H1 (cell line): Measurements from ENCODE around the gene UMODL1. TPM values are rescaled to one million over a fixed set of nuclear protein-coding genes. Genes with fewer than 3 reads are reported as not detected.

Source experiments
- CTCF ChIA-PET: fragments of 300-600 bp; sonication (Branson Sonifier 250); formaldehyde crosslinking; loops from one replicate; lab custom pipeline; 2021; ENCODE audit not compliant: partially characterized antibody; lab: Charles Lee
- POLR2A ChIA-PET: fragments of 300-600 bp; sonication (Branson Sonifier 250); formaldehyde crosslinking; loops from one replicate; lab custom pipeline; 2021; ENCODE audit warnings: inconsistent platforms; ENCODE audit not compliant: partially characterized antibody; lab: Charles Lee
- DNase-seq, 2 experiments: peaks; one replicate each; pipeline versions ENCODE4 v3.0.0 to v3.0.0-alpha.2; 2010 to 2022; ENCODE audit warnings: low spot score in 2 of 2, low read depth in 1 of 2, mixed read lengths in 1 of 2
- FAIRE-seq: peaks from 2 replicates; lab custom pipeline; 2011; peaks lifted over from hg19 to GRCh38; lab: Jason Lieb, UNC
- H2AFZ ChIP-seq: 2 replicates; pipeline ENCODE4 v1.8.1; 2012; ENCODE audit warnings: low read length, inconsistent platforms
- H2AK5ac ChIP-seq: 2 replicates; pipeline ENCODE4 v1.6.1; 2013; ENCODE audit warnings: low read depth, low read length
- H2BK120ac ChIP-seq: replicated peaks from 2 replicates; pipeline ENCODE3; 2013; ENCODE audit warnings: low read depth, low read length, inconsistent platforms
- H2BK12ac ChIP-seq: 2 replicates; pipeline ENCODE4 v1.6.1; 2013; ENCODE audit warnings: low read depth, low read length
- H2BK15ac ChIP-seq: 2 replicates; pipeline ENCODE4 v1.6.1; 2013; ENCODE audit warnings: low read length
- H2BK20ac ChIP-seq: 2 replicates; pipeline ENCODE4 v1.6.1; 2013; ENCODE audit warnings: low read length
- H2BK5ac ChIP-seq: 2 replicates; pipeline ENCODE4 v1.6.1; 2013; ENCODE audit warnings: low read depth, low read length
- H3K14ac ChIP-seq: 2 replicates; pipeline ENCODE4 v1.6.1; 2013; ENCODE audit warnings: inconsistent platforms; ENCODE audit not compliant: insufficient read length
- H3K18ac ChIP-seq: 2 replicates; pipeline ENCODE4 v1.6.1; 2013; ENCODE audit warnings: low read length; ENCODE audit errors: extremely low read depth
- H3K23ac ChIP-seq: 2 replicates; pipeline ENCODE4 v1.6.1; 2013; ENCODE audit warnings: inconsistent platforms; ENCODE audit not compliant: insufficient read length
- H3K23me2 ChIP-seq: 2 replicates; pipeline ENCODE4 v1.6.1; 2013; ENCODE audit warnings: low read depth, low read length
- H3K27ac ChIP-seq: 2 replicates; pipeline ENCODE4 v1.6.1; 2011; ENCODE audit warnings: low read depth, low read length, inconsistent platforms
- H3K27me3 ChIP-seq, 4 experiments: replicated peaks in 1 of 4; 1 replicate in 1 of 4; 2 replicates in 3 of 4; pipeline versions ENCODE4 v1.6.1 to v1.8.1; 2011 to 2013; ENCODE audit warnings: low read length in 3 of 4, mild to moderate bottlenecking in 3 of 4, inconsistent platforms in 2 of 4, mixed read lengths in 2 of 4, moderate library complexity in 1 of 4; ENCODE audit not compliant: control insufficient read depth in 3 of 4, insufficient read depth in 3 of 4; ENCODE audit errors: extremely low read depth in 1 of 4
- H3K36me3 ChIP-seq, 4 experiments: 2 replicates each; pipeline versions ENCODE4 v1.6.1 to v1.8.1; 2011 to 2013; ENCODE audit warnings: mild to moderate bottlenecking in 4 of 4, low read length in 3 of 4, moderate library complexity in 2 of 4, control low read depth in 1 of 4, inconsistent platforms in 1 of 4; ENCODE audit not compliant: insufficient read depth in 4 of 4, control insufficient read depth in 2 of 4
- H3K4ac ChIP-seq: replicated peaks from 2 replicates; pipeline ENCODE3; 2013; ENCODE audit warnings: low read length, low read depth, mixed read lengths, inconsistent platforms; ENCODE audit not compliant: insufficient read length
- H3K4me1 ChIP-seq, 4 experiments: replicated peaks in 1 of 4; 1 replicate in 1 of 4; 2 replicates in 3 of 4; pipeline versions ENCODE4 v1.6.1 to v1.8.1; 2011 to 2013; ENCODE audit warnings: low read length in 3 of 4, inconsistent platforms in 2 of 4, mixed read lengths in 1 of 4; ENCODE audit not compliant: insufficient read depth in 4 of 4, control insufficient read depth in 3 of 4
- H3K4me2 ChIP-seq, 2 experiments: 2 replicates each; pipeline versions ENCODE4 v1.6.1 to v1.8.1; 2011 to 2013; ENCODE audit warnings: low read depth in 2 of 2, low read length in 2 of 2, control low read depth in 1 of 2, inconsistent platforms in 1 of 2, mild to moderate bottlenecking in 1 of 2; ENCODE audit not compliant: insufficient read depth in 1 of 2
- H3K4me3 ChIP-seq, 4 experiments: fragments of 200-600, 300-600 bp in 1 of 4; sonication (generic), shearing (Covaris generic), sonication (Bioruptor Twin) in 1 of 4; 2 replicates each; pipeline versions ENCODE4 v1.5.1 to v1.8.1; 2011 to 2016; ENCODE audit warnings: low read length in 4 of 4, low read depth in 3 of 4, control low read depth in 2 of 4, inconsistent platforms in 2 of 4, mild to moderate bottlenecking in 2 of 4, mixed read lengths in 1 of 4, moderate library complexity in 1 of 4; ENCODE audit not compliant: insufficient read depth in 2 of 4; ENCODE audit errors: extremely low read depth in 1 of 4
- H3K56ac ChIP-seq: replicated peaks from 2 replicates; pipeline ENCODE3; 2013; ENCODE audit warnings: low read depth, mild to moderate bottlenecking, mixed read lengths, low read length, inconsistent platforms; ENCODE audit not compliant: insufficient read length
- H3K79me1 ChIP-seq: 2 replicates; pipeline ENCODE4 v1.6.1; 2013; ENCODE audit warnings: low read depth, low read length, control low read depth
- H3K79me2 ChIP-seq, 2 experiments: 2 replicates each; pipeline versions ENCODE4 v1.6.1 to v1.8.1; 2012 to 2013; ENCODE audit warnings: low read length in 2 of 2, mild to moderate bottlenecking in 2 of 2, inconsistent platforms in 1 of 2; ENCODE audit not compliant: insufficient read depth in 2 of 2, control insufficient read depth in 1 of 2
- H3K9ac ChIP-seq, 4 experiments: replicated peaks in 1 of 4; 1 replicate in 1 of 4; 2 replicates in 3 of 4; pipeline versions ENCODE4 v1.6.1 to v1.8.1; 2011 to 2013; ENCODE audit warnings: low read depth in 3 of 4, low read length in 3 of 4, control low read depth in 2 of 4, mild to moderate bottlenecking in 2 of 4, moderate library complexity in 2 of 4, inconsistent platforms in 1 of 4; ENCODE audit errors: extremely low read depth in 1 of 4
- H3K9me3 ChIP-seq, 2 experiments: 2 replicates each; pipeline versions ENCODE4 v1.6.1 to v1.8.1; 2012 to 2013; ENCODE audit warnings: mild to moderate bottlenecking in 2 of 2, moderate library complexity in 2 of 2, control low read depth in 1 of 2, inconsistent platforms in 1 of 2, low read depth in 1 of 2, low read length in 1 of 2, mixed read lengths in 1 of 2; ENCODE audit not compliant: insufficient read depth in 2 of 2
- H4K20me1 ChIP-seq, 2 experiments: replicated peaks in 1 of 2; 2 replicates each; pipeline versions ENCODE3 to v1.8.1; 2011 to 2013; ENCODE audit warnings: inconsistent platforms in 2 of 2, low read length in 2 of 2, mild to moderate bottlenecking in 1 of 2; ENCODE audit not compliant: insufficient read depth in 2 of 2, control insufficient read depth in 1 of 2
- H4K5ac ChIP-seq: 2 replicates; pipeline ENCODE4 v1.6.1; 2013; ENCODE audit warnings: low read length, low read depth, mixed read lengths, inconsistent platforms; ENCODE audit not compliant: insufficient read length
- H4K8ac ChIP-seq: 2 replicates; pipeline ENCODE4 v1.8.0; 2013; ENCODE audit warnings: mild to moderate bottlenecking, moderate library complexity, low read length, inconsistent platforms; ENCODE audit not compliant: insufficient read depth; ENCODE audit errors: extremely low read depth
- H4K91ac ChIP-seq: replicated peaks from 2 replicates; pipeline ENCODE3; 2013; ENCODE audit warnings: low read length, mixed read lengths, inconsistent platforms; ENCODE audit not compliant: insufficient read length
- BACH1 ChIP-seq: IDR thresholded peaks from 2 replicates; pipeline ENCODE4 v1.6.1; 2012; ENCODE audit warnings: low read length, improper control_type of control experiment
- CBX5 ChIP-seq: fragments of 300-800, 300-1000 bp; sonication (generic); IDR thresholded peaks from 2 replicates; pipeline ENCODE4 v1.7.1; 2016; ENCODE audit warnings: antibody characterized with exemption, low read length, low read depth
- EGR1 ChIP-seq: IDR thresholded peaks from 2 replicates; pipeline ENCODE4 v1.6.1; 2011; ENCODE audit warnings: low read depth, low read length, borderline replicate concordance
- EZH2 ChIP-seq: fragments of 200-600 bp; sonication (generic); IDR thresholded peaks from 2 replicates; pipeline ENCODE4 v1.7.1; 2012; ENCODE audit warnings: low read depth, mild to moderate bottlenecking, moderate library complexity, low read length, inconsistent platforms; ENCODE audit not compliant: severe bottlenecking
- GABPA ChIP-seq: IDR thresholded peaks from 2 replicates; pipeline ENCODE4 v1.6.1; 2011; ENCODE audit warnings: mild to moderate bottlenecking, low read length, moderate library complexity, borderline replicate concordance; ENCODE audit not compliant: insufficient read depth
- JUND ChIP-seq: IDR thresholded peaks from 2 replicates; pipeline ENCODE4 v1.6.1; 2011; ENCODE audit warnings: mild to moderate bottlenecking, improper control_type of control experiment, low read length
- POU5F1 ChIP-seq: IDR thresholded peaks from 2 replicates; pipeline ENCODE4 v1.6.1; 2011; ENCODE audit warnings: low read depth, mild to moderate bottlenecking, low read length, moderate library complexity
- RAD21 ChIP-seq, 2 experiments: IDR thresholded peaks in 1 of 2; conservative IDR thresholded peaks in 1 of 2; 2 replicates each; pipeline ENCODE4 v1.6.1; 2011; ENCODE audit warnings: low read depth in 2 of 2, low read length in 2 of 2, improper control_type of control experiment in 1 of 2, inconsistent platforms in 1 of 2, mild to moderate bottlenecking in 1 of 2, moderate library complexity in 1 of 2
- RXRA ChIP-seq: IDR thresholded peaks from 2 replicates; pipeline ENCODE4 v1.6.1; 2011; ENCODE audit warnings: low read depth, mild to moderate bottlenecking, low read length, moderate library complexity; ENCODE audit not compliant: insufficient read depth
- SIN3A ChIP-seq, 2 experiments: IDR thresholded peaks in 1 of 2; conservative IDR thresholded peaks in 1 of 2; 2 replicates each; pipeline ENCODE4 v1.6.1; 2011 to 2012; ENCODE audit warnings: low read length in 2 of 2, improper control_type of control experiment in 1 of 2, low read depth in 1 of 2, mild to moderate bottlenecking in 1 of 2
- SUZ12 ChIP-seq: fragments of 200-600 bp; sonication (generic); IDR thresholded peaks from 2 replicates; pipeline ENCODE4 v1.6.1; 2012; ENCODE audit warnings: mild to moderate bottlenecking, inconsistent platforms, low read length, moderate library complexity, mixed read lengths
- whole genome bisulfite sequencing, 2 experiments: shearing (Covaris generic) in 1 of 2; methylation state at CpG; one replicate each; pipeline versions ENCODE4 v1.1.6 to v1.1.7; 2013 to 2015; ENCODE audit warnings: low lambda C conversion rate in 2 of 2, mixed read lengths in 2 of 2, inconsistent platforms in 1 of 2, low coverage in 1 of 2, missing lambda C conversion rate in 1 of 2; ENCODE audit not compliant: insufficient replicate concordance in 2 of 2, insufficient coverage in 1 of 2, insufficient read length in 1 of 2; ENCODE audit errors: extremely low coverage in 1 of 2, missing lambda C conversion rate in 1 of 2; 5-methylcytosine and 5-hydroxymethylcytosine counted together
- polyA plus RNA-seq, 7 experiments: library from polyadenylated mRNA; depleted of rRNA in 3 of 7; stranded (reverse) in 5 of 7; unstranded in 2 of 7; fragments of >200 nt in 5 of 7; fragments of 200-250 nt in 2 of 7; gene quantifications; 1 replicate in 5 of 7; 2 replicates in 1 of 7; 4 replicates in 1 of 7; pipeline versions ENCODE4 v1.2.1 to v1.2.3, GENCODE V29; 2011 to 2013; ENCODE audit warnings: missing spikeins in 2 of 7, mixed read lengths in 2 of 7
- total RNA-seq: library from RNA; stranded (reverse); fragmentation: NEBNext Ultra II Directional; extraction: Animal tissue kit (Norgen Biotek cat#: 25700); gene quantifications from 2 replicates; pipeline ENCODE4 v1.2.1, GENCODE V29; 2021

UMODL1 gene
- total and polyA plus RNA-seq, 2 of the 8 experiments (the other 6 are each of a cell fraction or from before 2014, with no cell fraction given): not detected

DNA sequence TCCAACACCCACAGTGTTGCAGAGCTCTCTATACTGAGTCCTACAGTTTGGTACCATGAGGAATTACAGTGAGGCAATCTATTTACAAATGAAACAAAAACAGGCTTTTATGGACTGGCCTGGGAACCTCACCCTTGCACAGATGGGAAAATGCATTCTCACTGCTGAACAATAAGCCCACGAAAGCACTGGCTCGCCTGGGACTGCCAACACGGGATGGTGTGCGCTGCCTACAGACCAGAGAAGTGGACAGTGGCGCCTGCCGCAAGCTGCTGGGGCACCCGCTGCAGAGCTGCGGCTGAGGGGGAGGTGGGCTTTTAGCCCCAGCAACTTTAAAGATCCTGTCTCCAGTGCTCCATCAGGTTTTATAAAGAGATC is 119.4 kb downstream of the UMODL1 start:
- Histone ChIP-seq H3K23me2 (no peaks in the 10 kb centered on the region), H3K9me3 (no peaks in the 10 kb centered on the region), H3K9ac (no peak overlapping the region), H2BK20ac (no peak overlapping the region), H2BK120ac (no peak overlapping the region), H2BK5ac (no peak overlapping the region), H4K91ac (no peak overlapping the region), H3K4ac (no peak overlapping the region), H3K56ac (no peak overlapping the region), H3K23ac (no peak overlapping the region), H2BK15ac (no peak overlapping the region), H4K8ac (no peak overlapping the region), H4K20me1 (no peaks in the 10 kb centered on the region), H3K4me2 (no peak overlapping the region), H4K5ac (no peak overlapping the region), H3K27me3 (peaks cover 0 to 3% (median 1%) of the 10 kb centered on the region in 4 experiments; a peak in 1 of 7 replicates), H2AK5ac (no peak overlapping the region), H3K79me2 (no peaks in the 10 kb centered on the region), H3K18ac (no peak overlapping the region)
- ChIA-PET POLR2A (no interaction called here), CTCF (interaction anchor here (0.6 to 1.6 kb wide), 2 partner anchors 9 to 68 kb away, joined by 3 to 5 read pairs; no protein-coding TSS in a partner anchor)
- 85% methylated on average over 8 of the region's 8 CpGs; no CpG with 5 or more reads in 1 of the 2 experiments for WGBS, 2 experiments
- no peak for DNase-seq
- no peak for TF ChIP-seq CBX5
- no peak for TF ChIP-seq RXRA
- no peak for TF ChIP-seq EGR1
- TF ChIP-seq POU5F1: no peak
- no peak for TF ChIP-seq RAD21 (IDR thresholded peaks at IDR 0.05 in 1 of 2, conservative IDR thresholded peaks at IDR 0.05 in 1 of 2; ENCODE audit: low read depth in 2 of 2, low read length in 2 of 2)
- no peak for TF ChIP-seq GABPA
- TF ChIP-seq JUND: no peak
- no peak for TF ChIP-seq SUZ12
- TF ChIP-seq EZH2: no peak
- TF ChIP-seq BACH1: no peak
- no peak for TF ChIP-seq SIN3A (conservative IDR thresholded peaks at IDR 0.05 in 1 of 2, IDR thresholded peaks at IDR 0.05 in 1 of 2; ENCODE audit: low read depth in 1 of 2, low read length in 2 of 2)
- TF ChIP-seq, all 59 proteins: peak for 0
- H3K79me1 ChIP-seq: no peaks in the 10 kb centered on the region
- H3K36me3 ChIP-seq: no peaks in the 10 kb centered on the region
- no peak overlapping the region for H2BK12ac ChIP-seq
- no peak for FAIRE-seq
- H3K4me3 ChIP-seq: no peak overlapping the region
- no peak overlapping the region for H2AFZ ChIP-seq
- no peak overlapping the region for H3K27ac ChIP-seq
- no peaks in the 10 kb centered on the region for H3K4me1 ChIP-seq
- no peak overlapping the region for H3K14ac ChIP-seq
